HG03060 (cell line): Measurements from ENCODE around the gene TPI1.

Source experiments
- ATAC-seq: cut with Tn5 transposase; IDR thresholded peaks from one replicate; pipeline ENCODE4 v1.9.1; 2021; ENCODE audit warnings: low read depth, moderate number of reproducible peaks; ENCODE audit not compliant: unreplicated experiment

The TPI1 gene

DNA sequence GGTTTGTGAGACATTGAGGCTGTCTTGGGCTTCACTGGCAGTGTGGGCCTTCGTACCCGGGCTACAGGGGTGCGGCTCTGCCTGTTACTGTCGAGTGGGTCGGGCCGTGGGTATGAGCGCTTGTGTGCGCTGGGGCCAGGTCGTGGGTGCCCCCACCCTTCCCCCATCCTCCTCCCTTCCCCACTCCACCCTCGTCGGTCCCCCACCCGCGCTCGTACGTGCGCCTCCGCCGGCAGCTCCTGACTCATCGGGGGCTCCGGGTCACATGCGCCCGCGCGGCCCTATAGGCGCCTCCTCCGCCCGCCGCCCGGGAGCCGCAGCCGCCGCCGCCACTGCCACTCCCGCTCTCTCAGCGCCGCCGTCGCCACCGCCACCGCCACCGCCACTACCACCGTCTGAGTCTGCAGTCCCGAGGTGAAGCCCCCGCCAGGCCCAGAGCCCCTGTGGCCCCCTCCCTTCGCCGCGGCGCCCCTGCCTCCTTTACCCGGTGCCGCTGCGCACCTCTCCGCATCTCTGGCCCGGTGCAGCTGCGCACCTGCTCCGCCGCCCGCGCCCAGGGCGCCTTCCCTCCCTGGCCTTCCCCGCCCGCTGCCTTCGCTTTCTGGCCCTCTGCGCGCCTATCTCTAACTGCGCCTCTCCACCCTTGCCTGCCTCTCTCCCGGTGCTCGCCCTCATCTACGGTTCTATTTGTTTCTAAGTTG is 47.1 kb downstream of the TPI1 start, which contains the start of gene ENO2:
Gene ENO2 (plus strand): TSS at position 335 of the 701 bp plus-strand sequence. CDS start 1,253 bp downstream, outside the sequence.
- ATAC-seq = no peak

GRCh38 chr12:6914947-6915788 is 47.8 kb downstream of the TPI1 start:
- no peak for ATAC-seq

- ATAC-seq = no peak
Measured at GRCh38 chr12:6915789-6916285, 48.5 kb downstream of the TPI1 start.

DNA sequence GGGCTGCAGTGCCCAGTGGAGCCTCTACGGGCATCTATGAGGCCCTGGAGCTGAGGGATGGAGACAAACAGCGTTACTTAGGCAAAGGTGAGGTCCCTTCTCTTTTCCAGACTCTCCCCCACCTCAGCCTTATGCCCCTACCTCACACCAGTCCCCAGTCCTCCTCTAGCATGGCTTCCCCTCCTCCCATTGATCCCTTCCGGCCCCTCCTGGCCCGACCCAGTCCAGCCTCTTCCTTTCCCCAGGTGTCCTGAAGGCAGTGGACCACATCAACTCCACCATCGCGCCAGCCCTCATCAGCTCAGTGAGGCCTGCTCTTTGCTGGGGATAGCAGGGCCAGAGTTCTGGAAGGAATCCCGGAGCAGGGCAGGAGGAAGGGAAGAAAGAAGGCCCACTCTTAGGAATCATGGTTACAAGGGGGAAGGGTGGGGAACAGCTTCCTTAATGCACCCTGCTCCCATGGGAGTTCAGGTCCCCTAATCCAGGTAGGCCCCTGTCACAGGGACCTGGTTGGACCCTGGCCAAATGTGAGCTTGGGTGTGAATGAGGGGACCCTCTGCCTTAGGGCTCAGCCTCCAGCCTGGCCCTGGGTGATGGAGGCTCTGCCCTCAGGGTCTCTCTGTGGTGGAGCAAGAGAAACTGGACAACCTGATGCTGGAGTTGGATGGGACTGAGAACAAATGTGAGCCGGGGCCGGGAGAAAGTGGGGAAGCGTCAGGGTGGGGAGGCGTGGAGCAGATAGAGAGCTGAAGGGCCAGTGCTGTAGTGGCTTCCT is 49.3 kb downstream of the TPI1 start:
- ATAC-seq = no peak

DNA sequence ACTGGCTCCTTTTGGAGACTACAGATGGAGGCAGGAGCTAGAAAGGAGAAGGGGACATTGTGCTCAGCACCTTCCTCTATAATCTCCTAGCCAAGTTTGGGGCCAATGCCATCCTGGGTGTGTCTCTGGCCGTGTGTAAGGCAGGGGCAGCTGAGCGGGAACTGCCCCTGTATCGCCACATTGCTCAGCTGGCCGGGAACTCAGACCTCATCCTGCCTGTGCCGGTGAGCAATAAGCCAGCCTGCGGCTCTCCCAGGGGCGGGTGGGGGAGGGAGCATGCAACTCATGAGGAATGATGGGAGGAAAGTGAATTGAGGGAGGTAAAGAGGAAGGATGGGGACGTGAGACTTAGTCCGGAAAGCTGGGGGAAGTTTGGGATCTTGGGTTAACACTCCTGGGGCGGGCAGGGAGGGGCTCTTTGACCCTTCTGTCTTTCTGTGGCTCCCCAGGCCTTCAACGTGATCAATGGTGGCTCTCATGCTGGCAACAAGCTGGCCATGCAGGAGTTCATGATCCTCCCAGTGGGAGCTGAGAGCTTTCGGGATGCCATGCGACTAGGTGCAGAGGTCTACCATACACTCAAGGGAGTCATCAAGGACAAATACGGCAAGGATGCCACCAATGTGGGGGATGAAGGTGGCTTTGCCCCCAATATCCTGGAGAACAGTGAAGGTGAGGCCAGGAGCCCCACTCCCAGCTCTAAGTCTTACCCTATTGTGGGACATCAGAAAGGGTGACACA is 50.3 kb downstream of the TPI1 start:
- no peak for ATAC-seq

- no peak for ATAC-seq
Measured at GRCh38 chr12:6919588-6919987, 52.3 kb downstream of the TPI1 start.
